Memory B cell (primary cell): Measurements from ENCODE around the gene C3AR1.
"Not testable (repeated sequence)": the region's sequence is repeated elsewhere in the genome, so short reads cannot be mapped to it uniquely, and the experiment has no call there.

Experiments used
- ATAC-seq: fragments of 150-1000 bp; cut with Tn5 transposase; 2 replicates; pipeline ENCODE4 v1.10.0; 2021; ENCODE audit warnings: low read depth, mild to moderate bottlenecking, moderate library complexity
- DNase-seq, 2 donors: peaks; one replicate each; pipeline ENCODE4 v3.0.0; 2022; ENCODE audit warnings: low spot score in 2 of 2
- H3K27ac Mint-ChIP-seq: one replicate; pipeline ENCODE4 v1.8.0; 2022; ENCODE audit warnings: mild to moderate bottlenecking, moderate library complexity, mixed read lengths
- H3K27me3 Mint-ChIP-seq: one replicate; pipeline ENCODE4 v1.8.0; 2022; ENCODE audit warnings: mixed read lengths
- H3K36me3 Mint-ChIP-seq: one replicate; pipeline ENCODE4 v1.8.0; 2022; ENCODE audit warnings: mild to moderate bottlenecking, mixed read lengths
- H3K4me1 Mint-ChIP-seq: one replicate; pipeline ENCODE4 v1.8.0; 2022; ENCODE audit warnings: mixed read lengths
- H3K4me3 Mint-ChIP-seq: one replicate; pipeline ENCODE4 v1.8.0; 2022; ENCODE audit warnings: mild to moderate bottlenecking, moderate library complexity, mixed read lengths
- H3K9me3 Mint-ChIP-seq: one replicate; pipeline ENCODE4 v1.8.0; 2022; ENCODE audit warnings: mixed read lengths

C3AR1 gene

DNA sequence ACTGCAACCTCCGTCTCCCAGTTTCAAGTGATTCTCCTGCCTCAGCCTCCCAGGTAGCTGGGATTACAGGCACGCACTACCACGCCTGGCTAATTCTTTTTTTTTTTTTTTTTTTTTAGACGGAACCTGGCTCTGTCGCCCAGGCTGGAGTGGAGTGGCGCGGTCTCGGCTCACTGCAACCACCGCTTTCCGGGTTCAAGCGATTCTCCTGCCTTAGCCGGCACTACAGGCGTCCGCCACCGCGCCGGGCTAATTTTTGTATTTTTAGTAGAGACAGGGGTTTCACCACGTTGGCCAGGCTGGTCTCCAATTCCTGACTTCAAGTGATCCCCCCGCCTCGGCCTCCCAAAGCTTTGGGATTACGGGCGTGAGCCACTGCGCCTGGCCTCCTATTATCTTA lies 35.1 kb downstream of the C3AR1 start:
- H3K27ac Mint-ChIP-seq, H3K4me3 Mint-ChIP-seq: not testable (repeated sequence)
- H3K4me1 Mint-ChIP-seq = peaks cover 33% of the 10 kb centered on the region

GRCh38 chr12:8030189-8030588 lies 36.0 kb downstream of the C3AR1 start:
- Mint-ChIP-seq H3K27me3 (no peaks in the 10 kb centered on the region), H3K9me3 (no peaks in the 10 kb centered on the region), H3K4me3 (no peak overlapping the region), H3K36me3 (no peaks in the 10 kb centered on the region), H3K4me1 (peaks cover 26% of the 10 kb centered on the region), H3K27ac (no peak overlapping the region)
- DNase-seq = no peak
- no peak for ATAC-seq

More for the DNA sequence above, 35.1 kb downstream of the C3AR1 start:
- not testable (repeated sequence) for H3K9me3 Mint-ChIP-seq, H3K27me3 Mint-ChIP-seq, DNase-seq, H3K36me3 Mint-ChIP-seq, ATAC-seq

GRCh38 chr12:8028267-8028666 lies 37.9 kb downstream of the C3AR1 start:
- no peak overlapping the region for H3K4me3 Mint-ChIP-seq
- no peak overlapping the region for H3K27ac Mint-ChIP-seq
- H3K27me3 Mint-ChIP-seq = no peaks in the 10 kb centered on the region
- no peak for DNase-seq
- H3K4me1 Mint-ChIP-seq = peaks cover 8% of the 10 kb centered on the region
- H3K36me3 Mint-ChIP-seq = peaks cover 1% of the 10 kb centered on the region
- no peak for ATAC-seq
- no peaks in the 10 kb centered on the region for H3K9me3 Mint-ChIP-seq

GRCh38 chr12:8027856-8028255 lies 38.3 kb downstream of the C3AR1 start:
- H3K4me1 Mint-ChIP-seq = peaks cover 5% of the 10 kb centered on the region
- H3K36me3 Mint-ChIP-seq = peaks cover 1% of the 10 kb centered on the region
- ATAC-seq = no peak
- peak overlapping the region; percentile 58 for H3K4me3 Mint-ChIP-seq
- H3K27me3 Mint-ChIP-seq = no peaks in the 10 kb centered on the region
- peak overlapping the region; percentile 100 for H3K27ac Mint-ChIP-seq
- DNase-seq = no peak
- no peaks in the 10 kb centered on the region for H3K9me3 Mint-ChIP-seq

- no peaks in the 10 kb centered on the region for H3K27me3 Mint-ChIP-seq
- no peaks in the 10 kb centered on the region for H3K9me3 Mint-ChIP-seq
- DNase-seq (peak; percentile 81 to 93), ATAC-seq (peak; percentile 92)
- peaks cover 1% of the 10 kb centered on the region for H3K36me3 Mint-ChIP-seq
- H3K4me1 Mint-ChIP-seq = peaks cover 2% of the 10 kb centered on the region
- H3K27ac Mint-ChIP-seq = peak overlapping the region; percentile 100
- peak overlapping the region; percentile 95 for H3K4me3 Mint-ChIP-seq
These were observed 39.8 kb downstream of the C3AR1 start for GRCh38 chr12:8026291-8026900.

DNA sequence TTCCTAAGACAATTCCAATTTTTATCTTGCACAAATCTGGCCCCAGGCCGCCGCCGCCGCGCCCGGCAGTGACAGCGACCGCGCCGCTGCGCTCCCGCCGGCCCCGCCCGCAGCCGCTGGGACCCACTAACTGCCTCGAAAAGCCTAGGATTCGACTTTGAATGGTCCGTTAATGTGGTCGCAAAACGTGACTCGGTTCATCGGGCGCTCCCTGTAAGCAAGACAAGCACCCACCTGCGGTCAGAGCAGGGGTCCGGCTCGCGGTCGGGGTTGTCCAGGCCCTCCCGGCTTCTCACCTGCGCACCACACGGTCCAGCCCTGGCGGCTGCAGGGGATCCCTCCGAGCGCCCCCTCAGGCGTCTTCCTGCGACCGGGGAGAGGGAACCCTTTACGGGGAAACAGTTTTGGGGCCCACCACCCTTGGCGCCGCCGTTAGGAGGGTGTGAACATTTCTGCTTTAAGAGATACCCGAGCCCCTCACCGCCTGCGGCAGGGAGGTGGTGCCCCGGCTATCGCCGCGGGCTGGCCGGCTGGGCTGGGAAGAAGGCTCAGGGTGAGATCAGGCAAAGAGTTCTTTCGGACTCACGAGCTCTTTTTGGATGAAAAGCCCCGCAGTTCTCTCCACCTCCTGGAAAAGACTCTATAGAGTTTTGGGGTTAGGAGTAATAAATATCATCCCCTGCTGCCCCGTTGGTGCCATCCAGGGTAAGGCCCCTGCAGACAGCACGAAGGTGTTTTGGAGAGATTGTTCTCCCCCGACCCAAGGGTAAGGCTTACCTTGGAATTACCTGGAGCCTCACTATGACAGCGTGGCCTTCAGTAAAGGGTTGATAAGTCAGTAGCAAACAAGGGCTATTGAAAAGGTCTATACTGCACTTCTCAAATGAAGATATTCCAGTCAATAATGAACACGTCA lies 47.2 kb downstream of the C3AR1 start:
- Mint-ChIP-seq H3K4me3 (peak overlapping the region; percentile 50), H3K27me3 (peaks cover 22% of the 10 kb centered on the region), H3K4me1 (no peaks in the 10 kb centered on the region), H3K27ac (no peak overlapping the region), H3K36me3 (peaks cover 4% of the 10 kb centered on the region), H3K9me3 (no peaks in the 10 kb centered on the region)
- ATAC-seq (peak; percentile 60), DNase-seq (peak; percentile 8 to 29)

DNA sequence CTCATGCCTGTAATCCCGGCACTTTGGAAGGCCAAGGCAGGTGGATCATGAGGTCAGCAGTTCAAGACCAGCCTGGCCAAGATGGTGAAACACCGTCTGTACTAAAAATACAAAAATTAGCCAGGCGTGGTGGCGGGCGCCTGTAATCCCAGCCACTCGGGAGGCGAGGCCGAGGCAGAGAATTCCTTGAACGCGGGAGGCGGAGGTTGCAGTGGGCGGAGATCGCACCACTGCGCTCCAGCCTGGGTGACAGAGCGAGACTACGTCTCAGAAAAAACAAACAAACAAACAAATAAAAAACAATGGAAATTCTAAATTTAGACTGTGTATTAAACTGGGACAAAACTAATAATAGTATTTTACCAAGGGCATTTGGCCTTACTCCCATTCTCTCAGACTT lies 47.9 kb downstream of the C3AR1 start:
- not testable (repeated sequence) for DNase-seq, H3K36me3 Mint-ChIP-seq, H3K9me3 Mint-ChIP-seq, H3K27ac Mint-ChIP-seq, ATAC-seq, H3K4me1 Mint-ChIP-seq
- peak overlapping the region; percentile 29 for H3K4me3 Mint-ChIP-seq
- peaks cover 22% of the 10 kb centered on the region for H3K27me3 Mint-ChIP-seq

- Mint-ChIP-seq H3K27ac (no peak overlapping the region), H3K4me3 (no peak overlapping the region), H3K4me1 (no peaks in the 10 kb centered on the region), H3K27me3 (peaks cover 26% of the 10 kb centered on the region), H3K36me3 (peaks cover 4% of the 10 kb centered on the region), H3K9me3 (no peaks in the 10 kb centered on the region)
- no peak for ATAC-seq
- DNase-seq = no peak
These were observed 51.3 kb downstream of the C3AR1 start for GRCh38 chr12:8014836-8015235.

GRCh38 chr12:8012651-8013309 lies 53.4 kb downstream of the C3AR1 start:
- no peak overlapping the region for H3K4me3 Mint-ChIP-seq
- peaks cover 4% of the 10 kb centered on the region for H3K36me3 Mint-ChIP-seq
- no peaks in the 10 kb centered on the region for H3K4me1 Mint-ChIP-seq
- no peaks in the 10 kb centered on the region for H3K9me3 Mint-ChIP-seq
- ATAC-seq (no peak), DNase-seq (no peak)
- H3K27ac Mint-ChIP-seq = no peak overlapping the region
- H3K27me3 Mint-ChIP-seq = peaks cover 28% of the 10 kb centered on the region

- ATAC-seq (no peak), DNase-seq (no peak)
- no peak overlapping the region for H3K4me3 Mint-ChIP-seq
- no peak overlapping the region for H3K27ac Mint-ChIP-seq
- H3K9me3 Mint-ChIP-seq = no peaks in the 10 kb centered on the region
- peaks cover 1% of the 10 kb centered on the region for H3K36me3 Mint-ChIP-seq
- peaks cover 20% of the 10 kb centered on the region for H3K27me3 Mint-ChIP-seq
- no peaks in the 10 kb centered on the region for H3K4me1 Mint-ChIP-seq
These were observed 54.8 kb downstream of the C3AR1 start for GRCh38 chr12:8011331-8011730.
